Bronchial epithelial cell (primary cell): ENCODE results near the gene GCNA. TPM values are rescaled to one million over a fixed set of nuclear protein-coding genes. Genes with fewer than 3 reads are reported as not detected.
"Not testable (repeated sequence)": the region's sequence is repeated elsewhere in the genome, so short reads cannot be mapped to it uniquely, and the experiment has no call there.

Source experiments
- DNase-seq: peaks from one replicate; pipeline ENCODE4 v3.0.0-alpha.2; 2010; ENCODE audit warnings: low read depth
- FAIRE-seq: peaks from 2 replicates; lab custom pipeline; 2011; peaks lifted over from hg19 to GRCh38; lab: Jason Lieb, UNC
- H3K27me3 ChIP-seq: 2 replicates; pipeline ENCODE4 v1.5.1; 2011; ENCODE audit warnings: low read length; ENCODE audit not compliant: control insufficient read depth, insufficient read depth
- H3K36me3 ChIP-seq: 2 replicates; pipeline ENCODE4 v1.5.1; 2011; ENCODE audit warnings: low read length; ENCODE audit not compliant: control insufficient read depth, insufficient read depth
- H3K4me3 ChIP-seq: 2 replicates; pipeline ENCODE4 v1.5.1; 2011; ENCODE audit warnings: mild to moderate bottlenecking, low read depth, low read length, control low read depth
- CTCF ChIP-seq: IDR thresholded peaks from 2 replicates; pipeline ENCODE4 v1.5.1; 2011; ENCODE audit warnings: mild to moderate bottlenecking, moderate library complexity, low read length, control low read depth, inconsistent platforms; ENCODE audit not compliant: insufficient read depth, severe bottlenecking
- total RNA-seq: library from RNA; depleted of rRNA; stranded (reverse); fragments of >200 nt; gene quantifications from 2 replicates; pipeline ENCODE4 v1.2.1, GENCODE V29; 2014

The GCNA gene
- total RNA-seq, 1 donor from 2014 or later, result 1.6 TPM

GRCh38 chrX:71563921-71564320, 14.3 kb upstream of the GCNA start:
- H3K27me3 ChIP-seq, result no peaks in the 10 kb centered on the region
- no peak for TF ChIP-seq CTCF
- DNase-seq (no peak), FAIRE-seq (no peak)
- no peak overlapping the region for H3K4me3 ChIP-seq
- H3K36me3 ChIP-seq, result peaks cover 8% of the 10 kb centered on the region

GRCh38 chrX:71565474-71566041, 12.7 kb upstream of the GCNA start:
- FAIRE-seq (no peak), DNase-seq (no peak)
- Histone ChIP-seq H3K36me3 (peaks cover 8% of the 10 kb centered on the region), H3K4me3 (no peak overlapping the region), H3K27me3 (no peaks in the 10 kb centered on the region)
- TF ChIP-seq CTCF, result no peak

GRCh38 chrX:71571390-71571789, 6.8 kb upstream of the GCNA start:
- H3K36me3 ChIP-seq, result peaks cover 10% of the 10 kb centered on the region
- DNase-seq, H3K4me3 ChIP-seq, H3K27me3 ChIP-seq, FAIRE-seq: not testable (repeated sequence)

- TF ChIP-seq CTCF, result no peak
- FAIRE-seq (no peak), DNase-seq (no peak)
- no peaks in the 10 kb centered on the region for H3K27me3 ChIP-seq
- peaks cover 6% of the 10 kb centered on the region for H3K36me3 ChIP-seq
- H3K4me3 ChIP-seq, result no peak overlapping the region
Measured at GRCh38 chrX:71573590-71573989, 4.6 kb upstream of the GCNA start.

GRCh38 chrX:71577682-71578081, 555 bp upstream of the GCNA start:
- Histone ChIP-seq H3K36me3 (peaks cover 4% of the 10 kb centered on the region), H3K27me3 (no peaks in the 10 kb centered on the region), H3K4me3 (no peak overlapping the region)
- FAIRE-seq (no peak), DNase-seq (no peak)
- TF ChIP-seq CTCF, result no peak

- no peak overlapping the region for H3K4me3 ChIP-seq
- no peak for TF ChIP-seq CTCF
- H3K27me3 ChIP-seq, result no peaks in the 10 kb centered on the region
- H3K36me3 ChIP-seq, result no peaks in the 10 kb centered on the region
- FAIRE-seq, result no peak
- DNase-seq, result no peak
Measured at GRCh38 chrX:71579136-71579989, 1.1 kb downstream of the GCNA start.
